ENCODE results near the gene ERICH2.

GRCh38 chr2:170745305-170745704, 24.9 kb upstream of the ERICH2 start:
- no peak for TF ChIP-seq CTCF (conservative IDR thresholded peaks at IDR 0.05 in 1 of 2, IDR thresholded peaks at IDR 0.05 in 1 of 2; ENCODE audit: extremely low read depth in 1 of 2, insufficient read depth in 1 of 2, low read depth in 1 of 2, low read length in 2 of 2)
- no peak for TF ChIP-seq EZH2 (IDR thresholded peaks at IDR 0.05; ENCODE audit: borderline replicate concordance, low read length)
